Kidney epithelial cell (primary cell): ENCODE data around the gene TOPAZ1. TPM values are rescaled to one million over a fixed set of nuclear protein-coding genes. Genes with fewer than 3 reads are reported as not detected.

Experiments
- DNase-seq: peaks from one replicate; pipeline ENCODE4 v3.0.0-alpha.2; 2010; ENCODE audit warnings: low read depth
- H3K27me3 ChIP-seq: 2 replicates; pipeline ENCODE4 v1.6.0; 2011; ENCODE audit warnings: low read length; ENCODE audit not compliant: control insufficient read depth, insufficient read depth
- H3K36me3 ChIP-seq: 2 replicates; pipeline ENCODE4 v1.5.1; 2011; ENCODE audit warnings: low read length; ENCODE audit not compliant: control insufficient read depth, insufficient read depth
- H3K4me3 ChIP-seq: 2 replicates; pipeline ENCODE4 v1.5.1; 2011; ENCODE audit warnings: low read depth, mild to moderate bottlenecking, control low read depth, low read length
- CTCF ChIP-seq: IDR thresholded peaks from 2 replicates; pipeline ENCODE4 v1.5.1; 2011; ENCODE audit warnings: mild to moderate bottlenecking, moderate library complexity, low read length, control low read depth, inconsistent platforms; ENCODE audit not compliant: insufficient read depth, poor library complexity, severe bottlenecking
- total RNA-seq: library from RNA; depleted of rRNA; stranded (reverse); fragments of >200 nt; gene quantifications from 2 replicates; pipeline ENCODE4 v1.2.3, GENCODE V29; 2015

The TOPAZ1 gene
- total RNA-seq, 1 donor from 2014 or later, result not detected

GRCh38 chr3:44297255-44297654, 55.6 kb downstream of the TOPAZ1 start:
- Histone ChIP-seq H3K27me3 (no peaks in the 10 kb centered on the region), H3K4me3 (no peak overlapping the region), H3K36me3 (no peaks in the 10 kb centered on the region)
- no peak for TF ChIP-seq CTCF
- no peak for DNase-seq

DNA sequence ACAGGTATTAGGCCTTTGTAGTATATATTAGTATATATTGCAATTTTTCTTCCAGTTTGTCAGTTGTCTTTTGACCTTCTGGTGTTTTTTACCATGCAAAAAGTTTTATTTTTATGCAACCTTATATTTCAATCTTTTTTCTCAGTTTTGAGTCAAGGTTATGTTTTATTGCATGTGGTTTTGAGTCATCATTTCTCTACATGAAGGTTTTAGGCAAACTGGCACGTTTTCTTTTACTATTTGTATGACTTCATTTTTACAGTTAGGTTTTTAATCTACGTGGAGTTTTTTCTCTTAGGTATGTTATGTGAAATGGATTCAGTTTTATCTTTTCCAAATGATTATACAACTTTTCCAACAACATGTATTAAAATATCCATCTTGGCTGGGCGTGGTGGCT, 60.1 kb downstream of the TOPAZ1 start:
- no peak overlapping the region for H3K4me3 ChIP-seq
- TF ChIP-seq CTCF, result no peak
- no peak for DNase-seq
- no peaks in the 10 kb centered on the region for H3K27me3 ChIP-seq
- H3K36me3 ChIP-seq, result no peaks in the 10 kb centered on the region

DNA sequence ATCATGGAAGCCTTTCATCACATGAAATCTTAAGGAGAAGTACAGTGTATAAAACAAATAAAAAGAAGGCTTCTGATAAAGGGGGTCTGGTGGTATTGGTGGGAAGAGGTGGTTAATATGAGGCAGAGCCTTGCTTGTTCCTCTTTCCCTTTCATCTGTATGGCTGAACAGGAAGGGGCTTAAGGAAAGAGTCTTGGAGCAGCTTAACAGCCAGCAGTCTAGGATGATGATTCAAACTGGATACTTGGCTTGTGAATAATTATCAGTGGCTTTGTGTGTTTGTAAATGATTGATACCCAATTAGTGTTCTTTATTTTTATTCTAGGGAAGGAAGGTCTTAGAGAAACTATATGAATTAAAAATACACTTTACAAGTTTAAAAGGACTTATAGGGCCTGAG, 67.8 kb downstream of the TOPAZ1 start:
- TF ChIP-seq CTCF, result no peak
- Histone ChIP-seq H3K36me3 (no peaks in the 10 kb centered on the region), H3K27me3 (no peaks in the 10 kb centered on the region), H3K4me3 (no peak overlapping the region)
- DNase-seq, result peak; percentile 32

GRCh38 chr3:44318891-44319311, 77.2 kb downstream of the TOPAZ1 start:
- TF ChIP-seq CTCF, result no peak
- no peak for DNase-seq
- H3K27me3 ChIP-seq, result no peaks in the 10 kb centered on the region
- no peak overlapping the region for H3K4me3 ChIP-seq
- H3K36me3 ChIP-seq, result no peaks in the 10 kb centered on the region

- H3K4me3 ChIP-seq, result no peak overlapping the region
- no peaks in the 10 kb centered on the region for H3K36me3 ChIP-seq
- H3K27me3 ChIP-seq, result no peaks in the 10 kb centered on the region
- TF ChIP-seq CTCF, result no peak
- DNase-seq, result no peak
Measured at GRCh38 chr3:44321335-44321734, 79.6 kb downstream of the TOPAZ1 start.

- peak; percentile 85 for TF ChIP-seq CTCF
- DNase-seq, result peak; percentile 23
Measured at GRCh38 chr3:44323341-44323955, 81.8 kb downstream of the TOPAZ1 start.

More at GRCh38 chr3:44323341-44323955, 81.8 kb downstream of the TOPAZ1 start:
- no peaks in the 10 kb centered on the region for H3K27me3 ChIP-seq
- no peaks in the 10 kb centered on the region for H3K36me3 ChIP-seq
- no peak overlapping the region for H3K4me3 ChIP-seq
